K562 treated with DMSO at 1 percent for 24 hours (cell line): Measurements from ENCODE around the gene DYNLT2. TPM values are rescaled to one million over a fixed set of nuclear protein-coding genes. Genes with fewer than 3 reads are reported as not detected.

Experiments
- total RNA-seq: library from RNA; unstranded; fragments of 300-600 nt; gene quantifications from 2 replicates; pipeline ENCODE4 v1.2.3, GENCODE V29; 2022; ENCODE audit warnings: low read depth; ENCODE audit not compliant: insufficient read depth

The DYNLT2 gene
- 2.2 and 2.4 TPM in 2 replicates for total RNA-seq

DNA sequence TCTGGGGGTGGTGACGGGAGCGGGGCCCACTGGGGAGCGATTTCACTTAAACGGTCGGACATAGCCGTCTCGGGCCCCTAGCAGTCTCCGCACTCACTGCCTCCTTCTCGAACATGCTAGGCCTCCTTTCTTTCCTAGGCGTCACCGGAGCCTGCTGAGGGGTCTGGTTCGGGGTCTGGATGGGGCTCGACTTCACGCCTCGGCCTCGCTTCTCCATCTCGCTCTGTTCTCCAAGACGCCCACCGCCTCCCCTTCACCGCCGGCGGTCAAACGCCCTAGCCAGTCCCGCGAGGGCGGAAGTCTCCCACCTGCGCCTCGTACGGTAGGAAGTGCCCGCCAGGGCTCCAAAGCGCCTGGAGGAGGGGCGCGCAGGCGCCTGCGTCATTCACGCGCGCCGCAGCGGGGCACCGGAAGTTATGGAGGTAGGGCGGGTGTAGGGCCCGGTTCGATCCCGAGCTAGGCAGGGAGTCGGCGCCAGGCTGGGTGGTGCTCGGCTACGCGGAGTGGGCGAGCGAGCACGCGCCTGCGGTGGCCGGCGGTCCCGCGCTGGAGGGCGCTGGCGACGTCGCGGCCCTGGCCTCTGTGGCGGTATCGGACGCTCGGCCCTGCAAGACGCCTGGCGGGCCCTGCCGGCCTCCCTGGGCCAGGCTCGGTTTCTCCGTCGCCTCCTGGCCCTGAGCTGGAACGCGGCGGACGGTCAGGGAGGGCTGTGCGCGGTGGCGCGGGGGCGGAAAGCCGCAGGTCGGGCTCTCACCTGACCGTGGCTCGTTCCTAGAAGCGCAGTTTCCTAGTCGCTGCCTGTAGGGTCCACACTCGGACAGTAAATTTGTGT is at the start of gene DYNLT2, which contains the start of gene ERMARD:
TSS of gene DYNLT2 (minus strand) at position 331 of the 832 bp plus-strand sequence. CDS start at position 217, 114 bp downstream.
TSS of gene ERMARD (plus strand) at position 381 of the 832 bp plus-strand sequence. CDS start at position 417, 36 bp downstream.

DNA sequence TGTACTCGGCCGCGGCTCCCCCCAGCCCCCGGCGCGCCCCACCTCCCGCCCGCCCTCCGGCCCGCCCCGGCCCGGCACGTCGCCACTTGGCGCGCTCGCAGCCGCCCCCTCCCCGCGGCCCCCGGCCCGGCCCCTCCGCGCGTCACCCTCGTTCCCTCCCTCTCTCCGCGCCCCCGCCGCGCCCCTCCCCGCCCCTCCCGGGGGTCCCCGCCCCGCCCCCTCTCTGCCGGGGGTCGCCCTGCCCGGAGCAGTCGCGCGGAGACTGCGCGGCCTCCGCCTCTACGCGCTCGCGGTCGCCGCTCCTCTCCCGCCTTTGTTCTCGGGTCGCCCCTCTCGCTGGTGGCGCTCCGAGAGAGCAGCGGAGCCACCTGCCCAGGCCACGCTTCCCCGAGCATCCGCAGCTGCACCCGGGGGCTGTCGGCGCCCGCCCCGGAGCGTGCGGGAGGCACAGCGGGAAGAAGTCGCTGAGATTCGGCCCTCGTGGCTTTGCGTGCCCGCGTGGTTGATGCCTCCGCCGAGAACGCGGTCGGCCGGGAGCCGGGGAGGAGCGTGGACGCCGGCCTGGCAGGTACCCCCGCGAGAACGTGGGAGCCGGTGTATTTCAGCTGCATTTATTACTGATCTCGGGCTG is 26.8 kb downstream of the DYNLT2 start, which contains the start of gene PHF10:
TSS of gene PHF10 (minus strand) at position 7 of the 631 bp plus-strand sequence. CDS start 569 bp downstream, outside the sequence.

GRCh38 chr6:169701954-169702839 is 49.2 kb downstream of the DYNLT2 start, which contains the start of the genes C6orf120 and WDR27:
C6orf120 (plus strand) TSS chr6:169702126; CDS start chr6:169702460, 334 bp downstream.
WDR27 (minus strand) TSS chr6:169702029; CDS start chr6:169689005, 13,024 bp downstream.

Other genes starting within 250 kb of the DYNLT2 start
- gene WDR27, start 49.5 kb downstream of the DYNLT2 start, total RNA-seq: 20.7 and 21.4 TPM in 2 replicates
- gene C6orf120, start 49.4 kb downstream of the DYNLT2 start, total RNA-seq: 39.0 and 41.4 TPM in 2 replicates
- gene PHF10, start 27.1 kb downstream of the DYNLT2 start, total RNA-seq: 46.1 and 53.1 TPM in 2 replicates
- 15.4 and 21.0 TPM in 2 replicates for gene ERMARD, start 50 bp upstream of the DYNLT2 start, total RNA-seq